GM23338 (cell line): ENCODE results near the gene TPT1. TPM values are rescaled to one million over a fixed set of nuclear protein-coding genes. Genes with fewer than 3 reads are reported as not detected.

Experiments
- ATAC-seq: fragments of 200-7000 bp; cut with Tn5 transposase; 3 replicates; pipeline ENCODE4 v1.9.1; 2020
- DNase-seq: peaks from one replicate; pipeline ENCODE4 v3.0.0-alpha.2; 2015; ENCODE audit warnings: low spot score
- H2AFZ ChIP-seq: fragments of 200-600 bp; sonication (generic); 2 replicates; pipeline ENCODE4 v1.8.0; 2016; ENCODE audit warnings: antibody characterized with exemption, mild to moderate bottlenecking, moderate library complexity
- H3F3A ChIP-seq: fragments of 200-600 bp; sonication (generic); replicated peaks from 2 replicates; pipeline ENCODE4 v1.8.0; 2017; ENCODE audit warnings: antibody characterized with exemption, mixed run types, low read depth
- H3K27ac ChIP-seq: fragments of 200-600 bp; sonication (generic); 2 replicates; pipeline ENCODE4 v1.6.1; 2016; ENCODE audit warnings: low read depth
- H3K27me3 ChIP-seq: fragments of 200-600 bp; sonication (generic); 2 replicates; pipeline ENCODE4 v1.8.0; 2016; ENCODE audit warnings: mild to moderate bottlenecking, mixed run types, moderate library complexity; ENCODE audit not compliant: insufficient read depth
- H3K36me3 ChIP-seq: fragments of 200-600 bp; sonication (generic); 2 replicates; pipeline ENCODE4 v1.8.0; 2016; ENCODE audit warnings: mild to moderate bottlenecking; ENCODE audit not compliant: insufficient read depth
- H3K4me1 ChIP-seq: fragments of 200-600 bp; sonication (generic); 2 replicates; pipeline ENCODE4 v1.8.0; 2016; ENCODE audit warnings: mild to moderate bottlenecking, moderate library complexity; ENCODE audit not compliant: insufficient read depth
- H3K4me2 ChIP-seq: fragments of 200-600 bp; sonication (generic); 2 replicates; pipeline ENCODE4 v1.7.1; 2017; ENCODE audit warnings: mixed run types
- H3K4me3 ChIP-seq: fragments of 200-600 bp; sonication (generic); 2 replicates; pipeline ENCODE4 v1.6.1; 2016; ENCODE audit warnings: mixed run types
- H3K79me2 ChIP-seq: fragments of 200-600 bp; sonication (generic); replicated peaks from 2 replicates; pipeline ENCODE4 v1.8.0; 2017; ENCODE audit warnings: mild to moderate bottlenecking; ENCODE audit not compliant: insufficient read depth
- H3K9me2 ChIP-seq: fragments of 200-600 bp; sonication (generic); 2 replicates; pipeline ENCODE4 v1.8.0; 2017; ENCODE audit not compliant: insufficient read depth
- H4K20me1 ChIP-seq: fragments of 200-600 bp; sonication (generic); replicated peaks from 2 replicates; pipeline ENCODE4 v1.8.0; 2017; ENCODE audit warnings: mild to moderate bottlenecking; ENCODE audit not compliant: insufficient read depth
- H3K27ac Mint-ChIP-seq: 2 replicates; pipeline ENCODE4 v1.8.0; 2020; ENCODE audit warnings: inconsistent platforms, mild to moderate bottlenecking, moderate library complexity, mixed read lengths
- H3K27me3 Mint-ChIP-seq: 3 replicates; pipeline ENCODE4 v1.8.0; 2022; ENCODE audit warnings: low read depth, mild to moderate bottlenecking, moderate library complexity, mixed read lengths, inconsistent platforms; ENCODE audit not compliant: insufficient read depth, poor library complexity
- H3K36me3 Mint-ChIP-seq: 3 replicates; pipeline ENCODE4 v1.8.0; 2021; ENCODE audit warnings: low read depth, mild to moderate bottlenecking, inconsistent platforms, moderate library complexity, mixed read lengths
- H3K4me1 Mint-ChIP-seq: 3 replicates; pipeline ENCODE4 v1.8.0; 2020; ENCODE audit warnings: mild to moderate bottlenecking, inconsistent platforms, mixed read lengths
- H3K4me3 Mint-ChIP-seq: 3 replicates; pipeline ENCODE4 v1.8.0; 2021; ENCODE audit warnings: moderate library complexity, mild to moderate bottlenecking, inconsistent platforms, mixed read lengths
- H3K9me3 Mint-ChIP-seq: 3 replicates; pipeline ENCODE4 v1.8.0; 2020; ENCODE audit warnings: moderate library complexity, mild to moderate bottlenecking, inconsistent platforms, mixed read lengths
- CREB1 ChIP-seq: fragments of 250-450 bp; sonication (Bioruptor Pico); IDR thresholded peaks from 2 replicates; pipeline ENCODE4 v1.5.0; 2020; ENCODE audit warnings: low read depth, mild to moderate bottlenecking, moderate library complexity
- EZH2 ChIP-seq: fragments of 200-600 bp; sonication (generic); IDR thresholded peaks from one replicate; pipeline ENCODE4 v1.8.0; 2017; ENCODE audit warnings: antibody characterized with exemption, mild to moderate bottlenecking, low read depth; ENCODE audit not compliant: unreplicated experiment
- NANOG ChIP-seq: IDR thresholded peaks from 2 replicates; pipeline ENCODE4 v1.6.1; 2016; ENCODE audit warnings: antibody characterized with exemption, borderline replicate concordance
- POLR2AphosphoS5 ChIP-seq: IDR thresholded peaks from 2 replicates; pipeline ENCODE4 v1.6.1; 2016; ENCODE audit warnings: antibody characterized with exemption, low read depth
- ZNF331 ChIP-seq: fragments of 250-450 bp; sonication (Bioruptor Pico); IDR thresholded peaks from 2 replicates; pipeline ENCODE4 v1.5.0; 2020; ENCODE audit warnings: low read depth, mild to moderate bottlenecking, moderate library complexity
- polyA plus RNA-seq: library from polyadenylated mRNA; unstranded; fragments of >200 nt; fragmentation: Nextera tagmentation; extraction: Ambion mirVana; gene quantifications from 2 replicates; pipeline ENCODE4 v1.2.1, GENCODE V29; 2016
- total RNA-seq: library from RNA; depleted of rRNA; stranded (reverse); fragments of >200 nt; shearing (Covaris generic); gene quantifications from 2 replicates; pipeline ENCODE4 v1.2.3, GENCODE V29; 2014
- TF ChIP-seq, protein P1 (sequence below): IDR thresholded peaks from one replicate; pipeline ENCODE4 v1.6.1; 2018; ENCODE audit warnings: antibody characterized with exemption; ENCODE audit not compliant: unreplicated experiment
- TF ChIP-seq, protein P2 (sequence below), 2 experiments: fragments of 200-600 bp in 1 of 2; sonication (generic) in 1 of 2; conservative IDR thresholded peaks; 2 replicates each; pipeline versions ENCODE4 v1.5.1 to v1.6.1; 2016 to 2017; ENCODE audit warnings: antibody characterized with exemption in 2 of 2, low read depth in 2 of 2, mild to moderate bottlenecking in 2 of 2, moderate library complexity in 1 of 2
- TF ChIP-seq, protein P3 (sequence below): fragments of 250-450 bp; sonication (Bioruptor Pico); IDR thresholded peaks from 2 replicates; pipeline ENCODE4 v1.5.0; 2020; ENCODE audit warnings: mild to moderate bottlenecking, moderate library complexity
- TF ChIP-seq, protein P4 (sequence below): IDR thresholded peaks from 2 replicates; pipeline ENCODE4 v1.6.1; 2016; ENCODE audit warnings: antibody characterized with exemption

The TPT1 gene
- total and polyA plus RNA-seq, 2 experiments from 2014 or later = 1,385 to 2,519 TPM

DNA sequence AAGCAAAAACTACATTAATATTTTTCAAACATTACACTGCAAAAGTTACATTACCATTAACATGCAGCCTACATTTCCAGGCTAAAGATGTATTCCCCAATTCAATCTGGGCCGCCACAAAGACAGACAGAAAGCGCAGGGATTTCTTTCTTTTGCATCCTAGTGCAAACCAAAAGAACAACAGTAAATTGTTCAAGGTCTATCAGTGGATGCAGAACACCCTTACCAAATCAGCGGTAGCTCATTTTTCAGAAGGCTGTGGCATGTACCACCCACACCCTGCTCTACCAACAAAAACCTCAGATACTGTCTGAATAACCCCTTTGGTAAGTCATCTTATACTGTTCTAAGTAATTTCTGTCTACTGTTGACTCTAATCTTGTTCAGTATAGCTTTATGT, 3.6 kb downstream of the TPT1 start (continued):
- TF ChIP-seq, protein P1, sequence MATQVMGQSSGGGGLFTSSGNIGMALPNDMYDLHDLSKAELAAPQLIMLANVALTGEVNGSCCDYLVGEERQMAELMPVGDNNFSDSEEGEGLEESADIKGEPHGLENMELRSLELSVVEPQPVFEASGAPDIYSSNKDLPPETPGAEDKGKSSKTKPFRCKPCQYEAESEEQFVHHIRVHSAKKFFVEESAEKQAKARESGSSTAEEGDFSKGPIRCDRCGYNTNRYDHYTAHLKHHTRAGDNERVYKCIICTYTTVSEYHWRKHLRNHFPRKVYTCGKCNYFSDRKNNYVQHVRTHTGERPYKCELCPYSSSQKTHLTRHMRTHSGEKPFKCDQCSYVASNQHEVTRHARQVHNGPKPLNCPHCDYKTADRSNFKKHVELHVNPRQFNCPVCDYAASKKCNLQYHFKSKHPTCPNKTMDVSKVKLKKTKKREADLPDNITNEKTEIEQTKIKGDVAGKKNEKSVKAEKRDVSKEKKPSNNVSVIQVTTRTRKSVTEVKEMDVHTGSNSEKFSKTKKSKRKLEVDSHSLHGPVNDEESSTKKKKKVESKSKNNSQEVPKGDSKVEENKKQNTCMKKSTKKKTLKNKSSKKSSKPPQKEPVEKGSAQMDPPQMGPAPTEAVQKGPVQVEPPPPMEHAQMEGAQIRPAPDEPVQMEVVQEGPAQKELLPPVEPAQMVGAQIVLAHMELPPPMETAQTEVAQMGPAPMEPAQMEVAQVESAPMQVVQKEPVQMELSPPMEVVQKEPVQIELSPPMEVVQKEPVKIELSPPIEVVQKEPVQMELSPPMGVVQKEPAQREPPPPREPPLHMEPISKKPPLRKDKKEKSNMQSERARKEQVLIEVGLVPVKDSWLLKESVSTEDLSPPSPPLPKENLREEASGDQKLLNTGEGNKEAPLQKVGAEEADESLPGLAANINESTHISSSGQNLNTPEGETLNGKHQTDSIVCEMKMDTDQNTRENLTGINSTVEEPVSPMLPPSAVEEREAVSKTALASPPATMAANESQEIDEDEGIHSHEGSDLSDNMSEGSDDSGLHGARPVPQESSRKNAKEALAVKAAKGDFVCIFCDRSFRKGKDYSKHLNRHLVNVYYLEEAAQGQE = no peak
- TF ChIP-seq EZH2 = no peak
- no peak for TF ChIP-seq CREB1 (CRISPR knock-in tag)
- no peak for TF ChIP-seq NANOG
- TF ChIP-seq, protein P2, sequence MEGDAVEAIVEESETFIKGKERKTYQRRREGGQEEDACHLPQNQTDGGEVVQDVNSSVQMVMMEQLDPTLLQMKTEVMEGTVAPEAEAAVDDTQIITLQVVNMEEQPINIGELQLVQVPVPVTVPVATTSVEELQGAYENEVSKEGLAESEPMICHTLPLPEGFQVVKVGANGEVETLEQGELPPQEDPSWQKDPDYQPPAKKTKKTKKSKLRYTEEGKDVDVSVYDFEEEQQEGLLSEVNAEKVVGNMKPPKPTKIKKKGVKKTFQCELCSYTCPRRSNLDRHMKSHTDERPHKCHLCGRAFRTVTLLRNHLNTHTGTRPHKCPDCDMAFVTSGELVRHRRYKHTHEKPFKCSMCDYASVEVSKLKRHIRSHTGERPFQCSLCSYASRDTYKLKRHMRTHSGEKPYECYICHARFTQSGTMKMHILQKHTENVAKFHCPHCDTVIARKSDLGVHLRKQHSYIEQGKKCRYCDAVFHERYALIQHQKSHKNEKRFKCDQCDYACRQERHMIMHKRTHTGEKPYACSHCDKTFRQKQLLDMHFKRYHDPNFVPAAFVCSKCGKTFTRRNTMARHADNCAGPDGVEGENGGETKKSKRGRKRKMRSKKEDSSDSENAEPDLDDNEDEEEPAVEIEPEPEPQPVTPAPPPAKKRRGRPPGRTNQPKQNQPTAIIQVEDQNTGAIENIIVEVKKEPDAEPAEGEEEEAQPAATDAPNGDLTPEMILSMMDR (conservative IDR thresholded peaks at IDR 0.05; ENCODE audit: low read depth in 2 of 2) = no peak
- no peak for TF ChIP-seq ZNF331

DNA sequence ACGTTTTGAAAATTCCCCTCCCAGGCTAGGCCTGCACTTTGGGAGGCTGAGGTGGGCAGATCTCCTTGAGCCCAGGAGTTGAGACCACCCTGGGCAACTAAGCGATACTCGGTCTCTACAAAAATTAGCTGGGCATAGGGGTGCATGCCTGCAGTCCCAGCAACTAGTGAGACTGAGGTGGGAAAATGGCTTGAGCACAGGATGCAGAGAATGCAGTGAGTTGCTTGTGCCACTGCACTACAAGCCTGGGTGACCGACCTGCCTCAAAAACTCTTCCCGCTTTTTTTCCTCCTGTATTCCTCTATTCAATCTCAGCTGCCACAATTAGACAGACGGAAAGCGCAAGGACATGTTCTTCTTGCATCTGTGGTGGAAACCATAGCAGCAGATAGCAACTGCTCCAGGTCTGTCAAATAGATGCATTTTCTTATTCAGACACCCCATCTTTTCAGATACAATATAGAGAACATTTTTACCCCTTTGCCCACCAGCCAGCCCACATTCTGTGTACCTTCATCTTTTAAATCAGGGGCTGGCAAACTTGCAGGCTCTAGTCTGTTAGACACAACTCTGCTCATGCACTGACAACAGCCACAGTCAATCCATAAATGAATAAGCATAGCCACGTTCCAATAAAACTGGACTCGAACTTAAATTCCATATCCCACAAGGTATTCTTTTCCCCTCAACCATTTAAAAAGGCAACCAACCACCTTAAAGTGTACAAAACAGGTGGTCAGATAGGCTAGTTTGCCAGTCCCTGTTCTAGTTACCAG, 4.8 kb downstream of the TPT1 start:
- H3K4me1 Mint-ChIP-seq = peaks cover 63% of the 10 kb centered on the region
- ATAC-seq (no peak), DNase-seq (peak; percentile 21)
- peaks cover 33% of the 10 kb centered on the region for H3K4me1 ChIP-seq
- H3K9me3 Mint-ChIP-seq = peaks cover 6% of the 10 kb centered on the region; the same call in 1 of the 3 replicates
- peaks cover 47% of the 10 kb centered on the region for H4K20me1 ChIP-seq
- TF ChIP-seq, protein P3, sequence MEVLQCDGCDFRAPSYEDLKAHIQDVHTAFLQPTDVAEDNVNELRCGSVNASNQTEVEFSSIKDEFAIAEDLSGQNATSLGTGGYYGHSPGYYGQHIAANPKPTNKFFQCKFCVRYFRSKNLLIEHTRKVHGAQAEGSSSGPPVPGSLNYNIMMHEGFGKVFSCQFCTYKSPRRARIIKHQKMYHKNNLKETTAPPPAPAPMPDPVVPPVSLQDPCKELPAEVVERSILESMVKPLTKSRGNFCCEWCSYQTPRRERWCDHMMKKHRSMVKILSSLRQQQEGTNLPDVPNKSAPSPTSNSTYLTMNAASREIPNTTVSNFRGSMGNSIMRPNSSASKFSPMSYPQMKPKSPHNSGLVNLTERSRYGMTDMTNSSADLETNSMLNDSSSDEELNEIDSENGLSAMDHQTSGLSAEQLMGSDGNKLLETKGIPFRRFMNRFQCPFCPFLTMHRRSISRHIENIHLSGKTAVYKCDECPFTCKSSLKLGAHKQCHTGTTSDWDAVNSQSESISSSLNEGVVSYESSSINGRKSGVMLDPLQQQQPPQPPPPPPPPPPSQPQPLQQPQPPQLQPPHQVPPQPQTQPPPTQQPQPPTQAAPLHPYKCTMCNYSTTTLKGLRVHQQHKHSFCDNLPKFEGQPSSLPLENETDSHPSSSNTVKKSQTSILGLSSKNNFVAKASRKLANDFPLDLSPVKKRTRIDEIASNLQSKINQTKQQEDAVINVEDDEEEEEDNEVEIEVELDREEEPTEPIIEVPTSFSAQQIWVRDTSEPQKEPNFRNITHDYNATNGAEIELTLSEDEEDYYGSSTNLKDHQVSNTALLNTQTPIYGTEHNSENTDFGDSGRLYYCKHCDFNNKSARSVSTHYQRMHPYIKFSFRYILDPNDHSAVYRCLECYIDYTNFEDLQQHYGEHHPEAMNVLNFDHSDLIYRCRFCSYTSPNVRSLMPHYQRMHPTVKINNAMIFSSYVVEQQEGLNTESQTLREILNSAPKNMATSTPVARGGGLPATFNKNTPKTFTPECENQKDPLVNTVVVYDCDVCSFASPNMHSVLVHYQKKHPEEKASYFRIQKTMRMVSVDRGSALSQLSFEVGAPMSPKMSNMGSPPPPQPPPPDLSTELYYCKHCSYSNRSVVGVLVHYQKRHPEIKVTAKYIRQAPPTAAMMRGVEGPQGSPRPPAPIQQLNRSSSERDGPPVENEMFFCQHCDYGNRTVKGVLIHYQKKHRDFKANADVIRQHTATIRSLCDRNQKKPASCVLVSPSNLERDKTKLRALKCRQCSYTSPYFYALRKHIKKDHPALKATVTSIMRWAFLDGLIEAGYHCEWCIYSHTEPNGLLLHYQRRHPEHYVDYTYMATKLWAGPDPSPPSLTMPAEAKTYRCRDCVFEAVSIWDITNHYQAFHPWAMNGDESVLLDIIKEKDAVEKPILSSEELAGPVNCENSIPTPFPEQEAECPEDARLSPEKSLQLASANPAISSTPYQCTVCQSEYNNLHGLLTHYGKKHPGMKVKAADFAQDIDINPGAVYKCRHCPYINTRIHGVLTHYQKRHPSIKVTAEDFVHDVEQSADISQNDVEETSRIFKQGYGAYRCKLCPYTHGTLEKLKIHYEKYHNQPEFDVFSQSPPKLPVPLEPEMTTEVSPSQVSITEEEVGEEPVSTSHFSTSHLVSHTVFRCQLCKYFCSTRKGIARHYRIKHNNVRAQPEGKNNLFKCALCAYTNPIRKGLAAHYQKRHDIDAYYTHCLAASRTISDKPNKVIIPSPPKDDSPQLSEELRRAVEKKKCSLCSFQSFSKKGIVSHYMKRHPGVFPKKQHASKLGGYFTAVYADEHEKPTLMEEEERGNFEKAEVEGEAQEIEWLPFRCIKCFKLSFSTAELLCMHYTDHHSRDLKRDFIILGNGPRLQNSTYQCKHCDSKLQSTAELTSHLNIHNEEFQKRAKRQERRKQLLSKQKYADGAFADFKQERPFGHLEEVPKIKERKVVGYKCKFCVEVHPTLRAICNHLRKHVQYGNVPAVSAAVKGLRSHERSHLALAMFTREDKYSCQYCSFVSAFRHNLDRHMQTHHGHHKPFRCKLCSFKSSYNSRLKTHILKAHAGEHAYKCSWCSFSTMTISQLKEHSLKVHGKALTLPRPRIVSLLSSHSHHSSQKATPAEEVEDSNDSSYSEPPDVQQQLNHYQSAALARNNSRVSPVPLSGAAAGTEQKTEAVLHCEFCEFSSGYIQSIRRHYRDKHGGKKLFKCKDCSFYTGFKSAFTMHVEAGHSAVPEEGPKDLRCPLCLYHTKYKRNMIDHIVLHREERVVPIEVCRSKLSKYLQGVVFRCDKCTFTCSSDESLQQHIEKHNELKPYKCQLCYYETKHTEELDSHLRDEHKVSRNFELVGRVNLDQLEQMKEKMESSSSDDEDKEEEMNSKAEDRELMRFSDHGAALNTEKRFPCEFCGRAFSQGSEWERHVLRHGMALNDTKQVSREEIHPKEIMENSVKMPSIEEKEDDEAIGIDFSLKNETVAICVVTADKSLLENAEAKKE (CRISPR knock-in tag) = no peak
- TF ChIP-seq, protein P4, sequence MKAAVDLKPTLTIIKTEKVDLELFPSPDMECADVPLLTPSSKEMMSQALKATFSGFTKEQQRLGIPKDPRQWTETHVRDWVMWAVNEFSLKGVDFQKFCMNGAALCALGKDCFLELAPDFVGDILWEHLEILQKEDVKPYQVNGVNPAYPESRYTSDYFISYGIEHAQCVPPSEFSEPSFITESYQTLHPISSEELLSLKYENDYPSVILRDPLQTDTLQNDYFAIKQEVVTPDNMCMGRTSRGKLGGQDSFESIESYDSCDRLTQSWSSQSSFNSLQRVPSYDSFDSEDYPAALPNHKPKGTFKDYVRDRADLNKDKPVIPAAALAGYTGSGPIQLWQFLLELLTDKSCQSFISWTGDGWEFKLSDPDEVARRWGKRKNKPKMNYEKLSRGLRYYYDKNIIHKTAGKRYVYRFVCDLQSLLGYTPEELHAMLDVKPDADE = no peak
- TF ChIP-seq POLR2AphosphoS5 (peak; percentile 4; the same call in 1 of the 2 replicates), NANOG (no peak)
- peaks cover 23% of the 10 kb centered on the region for H3K27me3 Mint-ChIP-seq
- H3K4me3 Mint-ChIP-seq = no peak overlapping the region; the same call in 2 of the 3 replicates
- H3K27ac Mint-ChIP-seq = peak overlapping the region; percentile 46; the same call in 1 of the 2 replicates
- peaks cover 68% of the 10 kb centered on the region for H3K36me3 Mint-ChIP-seq
- no peak overlapping the region for H3K4me3 ChIP-seq
- peaks cover 43% of the 10 kb centered on the region for H3K36me3 ChIP-seq
- no peak overlapping the region for H3K4me2 ChIP-seq
- no peaks in the 10 kb centered on the region for H3K27me3 ChIP-seq
- peaks cover 44% of the 10 kb centered on the region for H3K79me2 ChIP-seq
- peaks cover 62% of the 10 kb centered on the region for H3F3A ChIP-seq
- H2AFZ ChIP-seq = no peak overlapping the region
- H3K9me2 ChIP-seq = no peaks in the 10 kb centered on the region
- peak overlapping the region; percentile 85 for H3K27ac ChIP-seq
